Measurements from ENCODE around the gene ATRIP.
"Not testable (repeated sequence)": the region's sequence is repeated elsewhere in the genome, so short reads cannot be mapped to it uniquely, and the experiment has no call there.

The ATRIP gene

GRCh38 chr3:48439820-48440589, 6.5 kb upstream of the ATRIP start, which contains the start of the genes CCDC51 and TMA7:
Gene CCDC51 (minus strand): TSS chr3:48440119. CDS start chr3:48435128, 4,991 bp downstream.
Gene TMA7 (plus strand): TSS chr3:48440257. CDS start chr3:48440297, 40 bp downstream.
- DNase-seq: peak; percentile 97

GRCh38 chr3:48440590-48440958, 6.0 kb upstream of the ATRIP start:
- DNase-seq: peak; percentile 21

GRCh38 chr3:48441940-48442339, 4.6 kb upstream of the ATRIP start:
- DNase-seq: no peak

GRCh38 chr3:48445277-48445882, 1.2 kb upstream of the ATRIP start:
- no peak for DNase-seq

- DNase-seq: no peak
Measured at GRCh38 chr3:48446043-48446424, 503 bp upstream of the ATRIP start.

- no peak for DNase-seq
Measured at GRCh38 chr3:48451270-48451669, 4.7 kb downstream of the ATRIP start.

- DNase-seq: no peak
Measured at GRCh38 chr3:48456456-48456855, 9.9 kb downstream of the ATRIP start.

GRCh38 chr3:48459331-48459730, 12.8 kb downstream of the ATRIP start:
- DNase-seq: no peak

- DNase-seq: no peak
Measured at GRCh38 chr3:48459773-48460516, 13.4 kb downstream of the ATRIP start.

GRCh38 chr3:48460517-48460902, 14.0 kb downstream of the ATRIP start:
- DNase-seq: no peak

- not testable (repeated sequence) for DNase-seq
Measured at GRCh38 chr3:48461767-48462166, 15.2 kb downstream of the ATRIP start.

GRCh38 chr3:48463703-48464102, 17.2 kb downstream of the ATRIP start:
- no peak for DNase-seq

GRCh38 chr3:48464713-48465221, 18.2 kb downstream of the ATRIP start:
- no peak for DNase-seq

GRCh38 chr3:48465237-48465530, 18.6 kb downstream of the ATRIP start:
- no peak for DNase-seq

- peak; percentile 100 for DNase-seq
Measured at GRCh38 chr3:48465531-48466378, 19.2 kb downstream of the ATRIP start.

GRCh38 chr3:48466386-48467109, 20.0 kb downstream of the ATRIP start:
- no peak for DNase-seq

GRCh38 chr3:48467110-48467454, 20.5 kb downstream of the ATRIP start:
- DNase-seq: no peak

- no peak for DNase-seq
Measured at GRCh38 chr3:48467473-48468267, 21.1 kb downstream of the ATRIP start.

GRCh38 chr3:48468329-48468731, 21.8 kb downstream of the ATRIP start:
- DNase-seq: no peak

GRCh38 chr3:48469046-48469915, 22.7 kb downstream of the ATRIP start:
- no peak for DNase-seq

Measured in EL (cell line).